Measurements from ENCODE around the gene ATP2C1.
"Not testable (repeated sequence)": the region's sequence is repeated elsewhere in the genome, so short reads cannot be mapped to it uniquely, and the experiment has no call there.

The ATP2C1 gene

DNA sequence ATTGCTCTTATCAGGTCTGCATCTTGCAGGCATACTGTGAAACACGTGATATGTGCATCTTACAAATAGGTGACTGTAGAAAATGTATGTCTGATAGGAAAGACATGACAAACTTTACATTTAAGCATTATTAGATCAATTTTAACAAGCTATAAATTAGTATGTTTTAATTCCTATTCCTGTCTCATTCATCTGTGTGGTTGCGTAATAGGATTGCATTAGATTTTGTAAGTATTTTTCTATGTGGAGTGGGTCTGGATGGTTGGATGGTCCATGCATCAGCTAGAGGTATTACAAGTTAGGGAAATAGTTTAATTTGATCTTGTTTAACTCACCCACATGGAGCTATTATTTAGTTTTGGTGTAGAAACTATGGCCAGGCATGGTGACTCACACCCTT lies 113.9 kb downstream of the ATP2C1 start:
- Mint-ChIP-seq H3K9me3 (no peaks in the 10 kb centered on the region), H3K4me1 (ENCODE audit: low read depth) (peaks cover 20% of the 10 kb centered on the region), H3K4me3 (no peak overlapping the region), H3K36me3 (ENCODE audit: low read depth) (peaks cover 87% of the 10 kb centered on the region), H3K27ac (no peak overlapping the region), H3K27me3 (no peaks in the 10 kb centered on the region)
- DNase-seq: no peak

DNA sequence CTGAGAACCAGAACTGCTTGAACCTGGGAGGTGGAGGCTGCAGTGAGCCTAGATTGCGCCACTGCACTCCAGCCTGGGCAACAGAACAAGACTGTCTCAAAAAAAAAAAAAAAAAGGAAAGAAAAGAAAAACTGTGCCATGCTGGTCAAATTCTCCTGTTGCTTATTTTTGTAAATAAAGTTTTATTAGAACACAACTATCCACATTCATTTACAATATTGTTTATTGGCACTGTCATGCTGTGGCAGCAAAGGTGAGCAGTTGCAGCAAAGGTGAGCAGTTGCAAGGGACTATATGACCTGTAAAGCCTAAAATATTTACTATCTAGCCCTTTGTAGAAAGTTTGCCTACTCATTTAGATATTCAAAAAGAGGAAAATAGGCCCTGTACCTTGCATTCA lies 114.4 kb downstream of the ATP2C1 start:
- peaks cover 24% of the 10 kb centered on the region for H3K4me1 Mint-ChIP-seq (ENCODE audit: low read depth)
- peaks cover 88% of the 10 kb centered on the region for H3K36me3 Mint-ChIP-seq (ENCODE audit: low read depth)
- H3K4me3 Mint-ChIP-seq: no peak overlapping the region
- H3K27me3 Mint-ChIP-seq: no peaks in the 10 kb centered on the region
- no peak for DNase-seq
- no peaks in the 10 kb centered on the region for H3K9me3 Mint-ChIP-seq
- peak overlapping the region; percentile 8 for H3K27ac Mint-ChIP-seq

DNA sequence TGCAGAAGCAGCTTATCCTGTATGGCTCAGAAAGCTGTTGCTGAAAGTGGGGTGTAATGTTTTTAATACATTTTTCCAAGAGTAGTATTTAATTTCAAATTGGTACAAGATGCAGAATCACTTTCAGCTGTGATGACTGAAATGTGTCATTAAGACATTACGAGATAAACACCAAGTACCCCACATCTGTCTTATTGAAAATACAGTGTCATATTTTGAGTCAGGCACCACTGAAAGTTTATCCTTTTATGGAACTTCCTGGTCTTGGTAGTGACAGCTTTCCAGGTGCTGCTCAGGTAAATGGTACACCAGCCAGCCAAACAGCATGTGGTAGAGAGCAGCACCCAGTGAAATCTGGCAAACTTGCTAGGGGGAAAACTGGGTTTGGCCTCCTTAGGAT lies 115.8 kb downstream of the ATP2C1 start:
- Mint-ChIP-seq H3K27me3 (no peaks in the 10 kb centered on the region), H3K9me3 (no peaks in the 10 kb centered on the region), H3K36me3 (ENCODE audit: low read depth) (peaks cover 89% of the 10 kb centered on the region), H3K4me1 (ENCODE audit: low read depth) (peaks cover 14% of the 10 kb centered on the region), H3K27ac (peak overlapping the region; percentile 61), H3K4me3 (no peak overlapping the region)
- no peak for DNase-seq

DNA sequence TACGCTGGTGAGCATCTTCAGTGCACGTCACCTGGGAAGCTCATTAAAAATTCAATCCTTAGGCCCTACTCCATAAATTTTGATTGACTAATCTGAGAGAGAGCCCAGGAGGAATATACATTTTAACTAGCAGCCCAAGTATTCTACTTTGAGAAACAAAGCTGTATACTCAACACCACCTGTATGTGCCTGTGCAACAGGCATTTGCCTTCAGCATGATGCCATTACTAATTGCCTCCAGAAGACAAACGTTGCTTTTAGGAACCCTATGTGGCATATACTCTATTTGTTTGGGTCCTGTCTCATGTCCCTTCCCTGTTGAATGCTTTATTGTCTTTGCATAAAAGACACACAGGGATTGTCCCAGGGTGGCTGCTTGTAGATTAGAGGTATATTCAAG lies 125.1 kb downstream of the ATP2C1 start:
- no peaks in the 10 kb centered on the region for H3K27me3 Mint-ChIP-seq
- H3K4me3 Mint-ChIP-seq: no peak overlapping the region
- peaks cover 89% of the 10 kb centered on the region for H3K36me3 Mint-ChIP-seq (ENCODE audit: low read depth)
- H3K4me1 Mint-ChIP-seq (ENCODE audit: low read depth): peaks cover 59% of the 10 kb centered on the region
- H3K27ac Mint-ChIP-seq: no peak overlapping the region
- H3K9me3 Mint-ChIP-seq: no peaks in the 10 kb centered on the region
- no peak for DNase-seq

DNA sequence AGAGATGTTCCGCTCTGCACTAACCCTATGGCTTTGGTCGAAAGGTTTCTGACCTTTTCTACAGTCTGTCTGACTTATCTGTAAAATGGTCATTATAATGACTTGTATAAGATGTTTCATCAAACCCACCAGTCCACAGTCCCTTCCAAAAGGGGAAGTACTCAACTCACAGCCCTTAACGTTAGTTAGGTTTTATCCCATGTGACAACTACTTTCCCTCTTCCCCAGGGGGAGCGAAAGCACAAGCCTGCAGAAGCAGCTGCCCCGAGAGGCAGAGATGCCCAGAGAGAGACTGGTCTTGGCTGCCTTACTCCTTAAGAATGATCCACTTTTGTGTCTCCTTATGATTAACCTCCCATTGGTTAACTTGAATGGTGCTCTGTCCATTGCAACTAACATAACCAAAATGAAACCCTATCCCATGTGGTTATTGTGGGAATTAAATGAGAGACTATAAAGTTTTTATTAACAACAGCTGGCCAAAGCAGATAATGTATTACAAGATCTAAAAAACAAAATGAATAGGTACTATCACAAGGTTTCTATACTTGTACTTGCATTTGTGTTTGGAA lies 126.3 kb downstream of the ATP2C1 start:
- peaks cover 89% of the 10 kb centered on the region for H3K36me3 Mint-ChIP-seq (ENCODE audit: low read depth)
- peaks cover 71% of the 10 kb centered on the region for H3K4me1 Mint-ChIP-seq (ENCODE audit: low read depth)
- no peak for DNase-seq
- H3K27me3 Mint-ChIP-seq: no peaks in the 10 kb centered on the region
- H3K4me3 Mint-ChIP-seq: no peak overlapping the region
- no peaks in the 10 kb centered on the region for H3K9me3 Mint-ChIP-seq
- H3K27ac Mint-ChIP-seq: peak overlapping the region; percentile 55

DNA sequence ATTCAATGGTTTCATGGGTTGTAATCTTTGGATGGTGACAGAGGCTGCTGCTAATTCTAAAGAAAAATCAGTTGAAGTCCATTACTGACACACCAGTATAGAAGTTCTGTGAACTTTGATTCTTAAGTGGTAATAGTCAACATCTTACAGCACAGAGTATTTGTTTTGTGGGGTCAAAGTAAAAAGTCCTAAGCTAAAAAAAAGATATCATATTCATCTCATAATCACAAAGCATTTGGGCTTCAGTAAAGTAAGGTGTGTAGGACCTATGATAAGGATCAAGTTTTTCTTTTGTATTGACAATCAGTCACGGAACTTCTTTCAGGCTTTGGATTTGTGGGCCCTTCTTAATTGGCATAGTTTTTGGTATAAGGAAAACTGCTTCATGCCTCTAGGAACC lies 131.7 kb downstream of the ATP2C1 start:
- no peaks in the 10 kb centered on the region for H3K9me3 Mint-ChIP-seq
- H3K4me1 Mint-ChIP-seq (ENCODE audit: low read depth): peaks cover 60% of the 10 kb centered on the region

DNA sequence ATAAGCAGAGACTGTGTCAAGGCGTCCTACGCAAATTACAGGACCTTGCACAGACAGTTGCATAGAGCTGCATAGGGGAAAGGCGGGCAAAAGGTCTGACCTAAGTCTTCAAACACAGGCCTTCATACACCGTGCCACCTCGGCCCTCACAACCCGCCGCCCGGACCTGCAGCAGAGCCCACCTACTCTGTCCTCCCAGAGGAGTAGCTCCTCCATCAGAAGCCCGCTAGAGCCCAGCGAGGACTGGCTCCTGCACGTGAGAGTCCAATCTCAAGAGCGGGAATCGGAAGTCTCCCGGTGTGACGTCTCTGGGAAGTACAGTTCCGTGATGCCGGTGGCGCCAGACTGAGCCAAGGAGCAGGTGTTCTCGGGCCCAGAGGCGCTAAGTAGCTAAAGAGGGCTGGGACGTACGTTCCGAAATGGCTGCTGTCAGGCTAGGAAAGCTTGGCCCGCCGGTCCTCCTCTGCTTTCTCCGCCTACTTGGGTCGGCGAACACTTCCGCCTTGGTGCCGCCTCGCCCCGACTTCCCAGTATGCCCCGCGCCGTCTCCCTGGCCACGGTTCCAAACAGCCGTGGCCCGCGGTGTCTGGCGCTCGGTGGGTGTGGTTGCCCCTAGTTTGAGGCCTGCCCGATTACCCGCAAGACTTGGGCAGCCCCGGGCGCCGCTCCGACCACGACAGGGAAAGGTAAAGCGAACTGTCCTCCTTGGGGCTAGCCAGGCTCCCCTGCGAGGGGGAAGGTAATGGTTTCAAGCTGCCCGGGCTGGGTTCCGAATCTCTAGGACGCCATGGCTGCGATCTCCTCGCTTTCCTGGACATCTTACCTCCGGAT lies 132.7 kb downstream of the ATP2C1 start, which contains the start of the genes ASTE1 and NEK11:
Gene ASTE1, minus strand, starts transcription at position 505 of the 831 bp plus-strand sequence. CDS start 1,519 bp downstream, outside the sequence.
Gene NEK11, plus strand, starts transcription at position 557 of the 831 bp plus-strand sequence. CDS start 2,832 bp downstream, outside the sequence.
- peaks cover 48% of the 10 kb centered on the region for H3K36me3 Mint-ChIP-seq (ENCODE audit: low read depth)
- peaks cover 50% of the 10 kb centered on the region for H3K4me1 Mint-ChIP-seq (ENCODE audit: low read depth)
- peak within 1 kb of the TSS; percentile 92 for H3K4me3 Mint-ChIP-seq
- DNase-seq: peak; percentile 92
- no peaks in the 10 kb centered on the region for H3K9me3 Mint-ChIP-seq
- H3K27me3 Mint-ChIP-seq: no peaks in the 10 kb centered on the region
- H3K27ac Mint-ChIP-seq: peak within 1 kb of the TSS; percentile 97

More for the DNA sequence above, 131.7 kb downstream of the ATP2C1 start:
- peak overlapping the region; percentile 97 for H3K27ac Mint-ChIP-seq
- peaks cover 57% of the 10 kb centered on the region for H3K36me3 Mint-ChIP-seq (ENCODE audit: low read depth)
- H3K27me3 Mint-ChIP-seq: no peaks in the 10 kb centered on the region
- no peak for DNase-seq
- H3K4me3 Mint-ChIP-seq: peak overlapping the region; percentile 92

DNA sequence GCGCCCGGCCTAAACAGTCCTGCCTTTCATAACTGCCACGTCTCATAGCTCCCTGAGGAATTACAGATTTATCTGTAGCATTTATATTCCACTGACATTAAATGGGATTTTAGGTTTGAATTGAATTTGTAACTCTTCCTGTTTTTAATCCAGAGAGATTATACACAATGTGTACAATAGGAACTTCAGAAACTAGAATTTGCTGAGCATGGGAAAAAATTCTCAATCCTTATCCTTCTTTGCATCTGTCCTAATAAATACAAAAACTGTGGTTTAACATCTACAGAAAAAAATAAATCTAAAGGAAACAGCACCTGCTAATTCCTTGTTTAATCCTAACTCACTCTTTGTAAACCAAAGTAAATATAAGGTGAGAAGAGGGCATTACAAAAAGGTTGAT lies 135.0 kb downstream of the ATP2C1 start:
- H3K27ac Mint-ChIP-seq: no peak overlapping the region

DNA sequence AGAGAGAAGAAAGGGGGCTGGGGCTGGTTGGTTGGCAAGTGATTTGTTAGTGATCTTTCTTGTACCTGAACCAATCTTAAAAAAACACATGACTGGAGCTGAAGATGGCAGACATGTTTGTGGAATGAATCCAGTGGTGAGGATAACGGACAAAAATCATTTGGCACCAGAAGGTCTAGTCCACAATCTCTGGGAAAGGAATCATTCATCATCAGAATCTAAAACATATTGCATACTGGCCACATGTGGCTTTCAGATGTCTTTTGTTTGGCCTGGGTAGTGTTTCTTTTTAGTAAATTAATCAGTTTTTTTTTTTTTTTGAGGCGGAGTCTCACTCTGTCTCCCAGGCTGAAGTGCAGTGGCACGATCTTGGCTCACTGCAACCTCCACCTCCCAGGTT lies 137.8 kb downstream of the ATP2C1 start:
- H3K9me3 Mint-ChIP-seq: no peaks in the 10 kb centered on the region
- peaks cover 8% of the 10 kb centered on the region for H3K4me1 Mint-ChIP-seq (ENCODE audit: low read depth)
- DNase-seq: no peak
- H3K27ac Mint-ChIP-seq: no peak overlapping the region
- no peak overlapping the region for H3K4me3 Mint-ChIP-seq
- no peaks in the 10 kb centered on the region for H3K27me3 Mint-ChIP-seq
- peaks cover 2% of the 10 kb centered on the region for H3K36me3 Mint-ChIP-seq (ENCODE audit: low read depth)

More for the DNA sequence above, 135.0 kb downstream of the ATP2C1 start:
- H3K36me3 Mint-ChIP-seq (ENCODE audit: low read depth): peaks cover 28% of the 10 kb centered on the region
- H3K4me1 Mint-ChIP-seq (ENCODE audit: low read depth): peaks cover 31% of the 10 kb centered on the region
- H3K27me3 Mint-ChIP-seq: no peaks in the 10 kb centered on the region
- no peaks in the 10 kb centered on the region for H3K9me3 Mint-ChIP-seq
- no peak overlapping the region for H3K4me3 Mint-ChIP-seq
- DNase-seq: no peak

DNA sequence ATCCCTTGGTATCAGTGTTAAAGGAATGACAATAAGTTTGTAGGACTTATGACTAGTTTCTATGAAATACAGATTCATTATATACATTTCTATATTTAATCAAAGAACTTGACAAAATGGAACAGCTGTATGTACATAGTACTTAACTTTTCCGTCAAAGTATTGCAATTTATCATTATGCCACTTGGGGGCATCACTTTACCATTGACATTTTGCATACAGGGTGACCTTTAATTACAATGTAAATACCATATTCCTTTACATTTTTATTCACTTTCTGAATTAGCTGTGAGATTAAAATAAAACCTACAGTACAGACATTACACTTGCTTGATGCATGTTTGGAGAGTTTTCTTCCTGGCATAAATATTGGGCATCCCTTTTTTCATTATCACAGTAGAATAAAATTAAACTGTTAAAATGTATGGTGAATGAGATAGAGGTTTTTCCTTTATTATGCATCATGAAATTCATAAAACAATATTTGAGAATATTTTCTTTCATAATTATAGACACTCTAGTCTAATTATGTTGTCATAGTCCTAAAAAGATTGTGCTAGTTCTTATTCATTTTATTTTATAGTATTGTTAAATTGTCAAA lies 139.7 kb downstream of the ATP2C1 start:
- Mint-ChIP-seq H3K4me1 (ENCODE audit: low read depth) (no peaks in the 10 kb centered on the region), H3K27me3 (no peaks in the 10 kb centered on the region), H3K27ac (no peak overlapping the region), H3K4me3 (no peak overlapping the region), H3K36me3 (ENCODE audit: low read depth) (no peaks in the 10 kb centered on the region), H3K9me3 (no peaks in the 10 kb centered on the region)
- DNase-seq: no peak

DNA sequence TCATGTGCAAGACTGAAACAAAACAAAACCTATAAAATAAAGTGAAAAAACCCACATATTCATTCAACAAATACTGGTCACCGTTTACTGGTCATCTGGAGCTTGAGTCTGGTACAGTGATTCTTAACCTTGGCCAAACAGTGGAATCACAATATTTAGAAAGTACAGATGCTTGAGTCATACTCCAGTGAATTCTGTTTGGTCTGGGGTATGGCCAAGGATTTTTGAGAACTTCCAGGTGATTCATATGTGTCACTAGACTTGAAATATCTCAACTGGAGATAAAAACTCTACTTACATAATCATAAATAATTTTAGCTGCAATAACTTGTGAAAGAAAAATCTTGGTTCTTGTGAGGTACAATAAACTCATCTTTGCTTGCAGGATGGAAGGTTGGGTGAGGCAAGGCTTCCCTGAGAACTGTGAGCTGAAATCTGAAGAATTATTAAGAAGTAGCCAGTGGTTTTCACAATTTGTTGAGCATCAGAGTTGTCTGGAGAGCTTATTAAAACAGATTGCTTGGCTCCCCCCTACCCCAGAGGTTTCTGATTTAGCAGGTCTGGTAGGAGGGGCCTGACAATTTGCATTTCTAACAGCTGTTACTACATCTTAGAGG lies 142.4 kb downstream of the ATP2C1 start:
- no peaks in the 10 kb centered on the region for H3K36me3 Mint-ChIP-seq (ENCODE audit: low read depth)
- no peaks in the 10 kb centered on the region for H3K9me3 Mint-ChIP-seq
- no peak for DNase-seq
- peaks cover 5% of the 10 kb centered on the region for H3K4me1 Mint-ChIP-seq (ENCODE audit: low read depth)
- no peak overlapping the region for H3K4me3 Mint-ChIP-seq
- no peaks in the 10 kb centered on the region for H3K27me3 Mint-ChIP-seq
- H3K27ac Mint-ChIP-seq: no peak overlapping the region

DNA sequence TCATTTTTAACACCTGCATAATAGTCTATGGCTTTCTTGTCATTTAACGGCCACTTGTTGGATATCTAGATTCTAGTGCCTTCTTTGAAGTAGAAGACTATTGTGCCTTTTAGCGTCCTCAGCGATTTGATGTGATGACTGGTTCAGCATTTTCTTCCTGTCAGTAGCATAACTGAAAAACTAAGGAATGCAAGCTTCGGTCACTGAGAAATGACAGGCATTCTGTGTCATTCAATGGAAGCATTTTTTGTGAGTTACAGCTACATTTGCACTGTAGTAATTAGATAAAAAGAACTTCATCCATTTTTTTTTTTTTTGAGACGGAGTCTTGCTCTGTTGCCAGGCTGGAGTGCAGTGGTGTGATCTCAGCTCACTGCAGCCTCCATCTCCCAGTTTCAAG lies 143.1 kb downstream of the ATP2C1 start:
- H3K4me1 Mint-ChIP-seq (ENCODE audit: low read depth): peaks cover 11% of the 10 kb centered on the region
- H3K4me3 Mint-ChIP-seq: no peak overlapping the region
- H3K27me3 Mint-ChIP-seq: no peaks in the 10 kb centered on the region
- peaks cover 2% of the 10 kb centered on the region for H3K9me3 Mint-ChIP-seq
- DNase-seq: no peak
- H3K36me3 Mint-ChIP-seq (ENCODE audit: low read depth): peaks cover 4% of the 10 kb centered on the region
- no peak overlapping the region for H3K27ac Mint-ChIP-seq

DNA sequence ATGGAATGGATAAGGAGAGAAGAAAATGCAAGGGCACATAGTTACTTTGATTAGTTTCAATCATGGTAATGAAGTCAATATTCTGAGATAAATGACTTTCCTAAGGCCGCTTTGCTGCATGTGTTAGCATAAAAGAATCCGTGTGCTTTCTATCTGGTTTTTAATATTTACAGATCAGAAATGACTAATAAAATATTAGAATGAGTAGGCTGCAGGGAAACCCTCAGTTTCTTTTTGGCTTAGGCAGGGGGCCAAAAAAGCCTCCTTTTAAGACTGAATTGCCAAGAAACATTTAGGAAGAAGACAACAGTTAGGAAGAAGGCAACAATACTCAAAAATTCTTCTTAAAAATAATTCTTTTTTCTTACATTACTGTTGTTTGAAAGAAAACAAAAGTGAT lies 144.4 kb downstream of the ATP2C1 start:
- no peak for DNase-seq
- Mint-ChIP-seq H3K4me3 (no peak overlapping the region), H3K36me3 (ENCODE audit: low read depth) (peaks cover 7% of the 10 kb centered on the region), H3K27ac (no peak overlapping the region), H3K4me1 (ENCODE audit: low read depth) (peaks cover 22% of the 10 kb centered on the region), H3K27me3 (no peaks in the 10 kb centered on the region), H3K9me3 (peaks cover 4% of the 10 kb centered on the region)

DNA sequence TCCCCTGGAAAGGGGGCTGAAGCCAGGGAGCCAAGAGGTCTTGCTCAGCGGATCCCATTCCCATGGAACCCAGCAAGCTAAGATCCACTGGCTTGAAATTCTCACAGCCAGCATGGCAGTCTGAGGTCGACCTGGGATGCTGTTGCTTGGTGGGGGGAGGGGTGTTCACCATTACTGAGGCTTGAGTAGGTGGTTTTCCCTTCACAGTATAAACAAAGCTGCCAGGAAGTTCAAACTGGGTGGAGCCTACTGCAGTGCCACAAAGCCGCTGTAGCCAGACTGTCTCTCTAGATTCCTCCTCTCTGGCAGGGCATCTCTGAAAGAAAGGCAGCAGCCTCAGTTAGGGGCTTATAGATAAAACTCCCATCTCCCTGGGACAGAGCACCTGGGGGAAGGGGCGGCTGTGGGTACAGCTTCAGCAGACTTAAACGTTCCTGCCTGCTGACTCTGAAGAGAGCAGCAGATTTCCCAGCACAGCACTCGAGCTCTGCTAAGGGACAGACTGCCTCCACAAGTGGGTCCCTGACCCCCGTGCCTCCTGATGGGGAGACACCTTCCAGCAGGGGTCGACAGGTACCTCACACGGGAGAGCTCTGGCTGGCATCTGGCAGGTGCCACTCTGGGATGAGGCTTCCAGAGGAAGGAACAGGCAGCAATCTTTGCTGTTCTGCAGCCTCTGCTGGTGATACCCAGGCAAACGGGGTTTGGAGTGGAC lies 148.5 kb downstream of the ATP2C1 start:
- Mint-ChIP-seq H3K36me3 (ENCODE audit: low read depth) (peaks cover 20% of the 10 kb centered on the region), H3K9me3 (peaks cover 28% of the 10 kb centered on the region), H3K27ac (peak overlapping the region; percentile 77), H3K4me1 (ENCODE audit: low read depth) (peaks cover 24% of the 10 kb centered on the region)
- not testable (repeated sequence) for H3K4me3 Mint-ChIP-seq, H3K27me3 Mint-ChIP-seq, DNase-seq

Data from activated T-cell treated with anti-CD3 and anti-CD28 coated beads, Interleukin-2, amount 50 U/mL, for 24 hours (primary cell).